Epithelial cell of esophagus (primary cell): ENCODE measurements around the gene TTC17.

Source experiments
- DNase-seq: peaks from one replicate; pipeline ENCODE4 v3.0.0; 2010; ENCODE audit warnings: low read depth
- H3K4me3 ChIP-seq: 2 replicates; pipeline ENCODE4 v1.5.1; 2011; ENCODE audit warnings: mild to moderate bottlenecking, low read length, control low read depth
- TF ChIP-seq, protein P1 (sequence below): IDR thresholded peaks from 2 replicates; pipeline ENCODE4 v1.5.1; 2011; ENCODE audit warnings: low read depth, mild to moderate bottlenecking, low read length, control low read depth, inconsistent platforms; ENCODE audit not compliant: insufficient read depth; ENCODE audit errors: missing control alignments

TTC17 gene

DNA sequence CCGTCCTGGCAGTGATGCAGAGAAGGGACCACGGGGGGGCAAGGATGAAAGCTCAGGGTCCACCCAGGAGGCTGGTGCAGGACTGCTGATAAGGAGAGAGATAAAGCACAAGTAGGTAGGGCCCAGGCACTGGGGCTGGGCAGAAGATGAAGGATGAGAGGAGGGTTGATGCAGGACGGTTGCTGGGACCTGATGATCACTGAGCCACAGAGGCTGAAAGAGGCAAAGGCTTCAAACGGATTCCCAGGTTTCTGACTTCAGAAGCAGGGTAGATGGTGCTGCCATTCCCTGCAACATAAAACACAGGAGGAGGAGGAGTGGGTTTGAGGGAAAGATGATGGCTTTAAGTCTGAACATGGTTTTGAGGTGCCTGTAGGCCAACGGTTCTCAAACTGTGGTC is 148.5 kb downstream of the TTC17 start:
- TF ChIP-seq, protein P1, sequence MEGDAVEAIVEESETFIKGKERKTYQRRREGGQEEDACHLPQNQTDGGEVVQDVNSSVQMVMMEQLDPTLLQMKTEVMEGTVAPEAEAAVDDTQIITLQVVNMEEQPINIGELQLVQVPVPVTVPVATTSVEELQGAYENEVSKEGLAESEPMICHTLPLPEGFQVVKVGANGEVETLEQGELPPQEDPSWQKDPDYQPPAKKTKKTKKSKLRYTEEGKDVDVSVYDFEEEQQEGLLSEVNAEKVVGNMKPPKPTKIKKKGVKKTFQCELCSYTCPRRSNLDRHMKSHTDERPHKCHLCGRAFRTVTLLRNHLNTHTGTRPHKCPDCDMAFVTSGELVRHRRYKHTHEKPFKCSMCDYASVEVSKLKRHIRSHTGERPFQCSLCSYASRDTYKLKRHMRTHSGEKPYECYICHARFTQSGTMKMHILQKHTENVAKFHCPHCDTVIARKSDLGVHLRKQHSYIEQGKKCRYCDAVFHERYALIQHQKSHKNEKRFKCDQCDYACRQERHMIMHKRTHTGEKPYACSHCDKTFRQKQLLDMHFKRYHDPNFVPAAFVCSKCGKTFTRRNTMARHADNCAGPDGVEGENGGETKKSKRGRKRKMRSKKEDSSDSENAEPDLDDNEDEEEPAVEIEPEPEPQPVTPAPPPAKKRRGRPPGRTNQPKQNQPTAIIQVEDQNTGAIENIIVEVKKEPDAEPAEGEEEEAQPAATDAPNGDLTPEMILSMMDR, result no peak
- H3K4me3 ChIP-seq, result no peak overlapping the region
- DNase-seq, result no peak

DNA sequence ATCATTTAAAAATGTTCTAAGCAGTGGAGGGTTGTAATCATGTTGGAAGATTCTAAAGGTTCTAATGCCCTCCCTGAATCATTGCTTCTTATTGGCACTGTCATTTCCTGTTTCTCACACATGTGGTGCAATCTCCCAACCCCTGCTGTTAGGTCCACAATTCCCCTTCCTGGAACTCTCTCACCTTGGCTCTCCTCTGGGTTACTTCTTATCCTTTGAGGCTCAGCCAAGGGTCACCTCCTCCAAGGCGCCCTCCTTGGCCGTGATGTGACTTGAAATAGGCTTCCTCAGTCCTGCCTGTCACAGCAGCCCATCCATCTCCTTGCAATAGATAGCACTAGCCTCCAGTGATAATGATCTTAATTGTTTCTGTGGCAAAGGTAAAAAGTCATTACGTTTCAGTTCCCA is 149.8 kb downstream of the TTC17 start:
- TF ChIP-seq, protein P1, result no peak
- H3K4me3 ChIP-seq, result no peak overlapping the region
- peak; percentile 89 for DNase-seq

DNA sequence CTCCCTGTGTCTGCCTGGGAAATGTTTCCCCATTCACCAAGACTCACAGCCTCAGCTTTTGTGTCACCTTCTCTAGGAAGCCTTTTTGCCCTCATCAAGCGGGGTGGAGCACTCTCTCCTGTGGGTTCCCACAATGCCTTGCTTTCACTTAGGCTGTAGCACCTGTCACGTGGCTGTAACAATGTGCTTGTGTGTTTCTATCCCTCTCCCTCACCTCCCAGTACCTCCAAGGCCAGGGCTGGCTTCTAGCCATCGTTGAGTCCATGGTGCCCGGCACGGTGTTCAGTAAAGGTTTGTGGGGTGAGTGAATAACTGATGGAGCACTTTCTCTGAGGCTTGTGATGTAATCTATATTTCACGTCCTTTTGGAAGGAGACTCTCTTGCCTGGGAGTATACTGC is 153.2 kb downstream of the TTC17 start:
- no peak overlapping the region for H3K4me3 ChIP-seq
- TF ChIP-seq, protein P1, result no peak
- no peak for DNase-seq

DNA sequence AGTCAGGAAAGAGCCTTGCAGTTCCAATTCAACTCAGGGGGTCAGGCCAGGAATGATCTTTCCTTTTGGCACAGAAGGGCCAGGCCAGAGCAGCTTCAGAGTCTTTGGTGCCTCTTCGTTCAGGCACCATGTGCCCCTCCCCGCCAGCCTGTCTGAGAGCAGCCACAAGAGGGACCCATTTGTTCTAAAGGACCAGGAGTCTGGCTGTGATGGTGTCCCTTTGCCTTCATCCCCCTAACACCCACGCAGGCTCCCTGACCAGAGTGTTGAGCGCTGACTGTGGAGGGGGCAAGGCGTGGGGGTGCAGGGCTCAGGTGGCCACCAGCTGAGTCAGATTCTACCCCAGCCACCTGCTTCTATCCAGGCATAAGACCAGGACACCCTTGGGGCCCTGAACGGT is 156.4 kb downstream of the TTC17 start:
- TF ChIP-seq, protein P1, result peak; percentile 12
- no peak for DNase-seq
- no peak overlapping the region for H3K4me3 ChIP-seq

DNA sequence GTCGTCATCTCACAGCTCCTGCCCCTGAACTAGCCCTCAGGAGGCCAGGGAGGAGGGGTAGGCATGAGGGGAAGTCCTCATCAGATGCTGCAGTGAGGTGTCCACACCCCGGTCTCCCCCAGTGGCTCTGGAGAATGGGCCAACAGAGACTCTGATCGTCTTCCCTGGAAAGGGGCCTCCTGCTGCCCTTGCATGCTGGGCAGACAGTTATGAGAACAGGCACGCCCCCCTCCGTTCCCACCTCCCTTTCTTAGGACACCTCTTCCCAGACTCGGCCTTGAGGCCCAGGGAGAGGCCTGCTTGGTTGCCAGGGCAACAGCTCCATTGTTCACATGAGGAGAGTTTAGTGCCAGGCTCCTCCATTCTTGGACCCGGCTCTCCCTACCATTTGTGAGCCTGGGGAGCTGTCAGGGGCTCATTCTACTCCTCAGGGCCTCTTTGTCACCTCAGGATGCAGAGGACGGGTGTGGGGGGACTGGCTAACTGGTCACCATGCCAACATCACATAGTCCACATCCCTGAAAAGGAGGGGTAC is 157.7 kb downstream of the TTC17 start:
- H3K4me3 ChIP-seq, result no peak overlapping the region
- TF ChIP-seq, protein P1, result no peak

GRCh38 chr11:43517518-43517917 is 158.8 kb downstream of the TTC17 start:
- TF ChIP-seq, protein P1, result no peak
- H3K4me3 ChIP-seq, result no peak overlapping the region
- DNase-seq, result peak; percentile 21

More for the DNA sequence above, 157.7 kb downstream of the TTC17 start:
- no peak for DNase-seq

- TF ChIP-seq, protein P1, result no peak
- H3K4me3 ChIP-seq, result no peak overlapping the region
- DNase-seq, result peak; percentile 40
Measured at GRCh38 chr11:43518408-43519160, 159.9 kb downstream of the TTC17 start.
